GM21526 (cell line): ENCODE measurements around the gene CLEC2A.
A peak's percentile ranks its signal among the peaks of the same experiment; 100 is the strongest.
"Not testable (repeated sequence)": the region's sequence is repeated elsewhere in the genome, so short reads cannot be mapped to it uniquely, and the experiment has no call there.

ENCODE experiments used
- ATAC-seq: cut with Tn5 transposase; IDR thresholded peaks from one replicate; pipeline ENCODE4 v1.9.1; 2021; ENCODE audit warnings: moderate library complexity; ENCODE audit not compliant: unreplicated experiment, low FRiP score

CLEC2A gene

DNA sequence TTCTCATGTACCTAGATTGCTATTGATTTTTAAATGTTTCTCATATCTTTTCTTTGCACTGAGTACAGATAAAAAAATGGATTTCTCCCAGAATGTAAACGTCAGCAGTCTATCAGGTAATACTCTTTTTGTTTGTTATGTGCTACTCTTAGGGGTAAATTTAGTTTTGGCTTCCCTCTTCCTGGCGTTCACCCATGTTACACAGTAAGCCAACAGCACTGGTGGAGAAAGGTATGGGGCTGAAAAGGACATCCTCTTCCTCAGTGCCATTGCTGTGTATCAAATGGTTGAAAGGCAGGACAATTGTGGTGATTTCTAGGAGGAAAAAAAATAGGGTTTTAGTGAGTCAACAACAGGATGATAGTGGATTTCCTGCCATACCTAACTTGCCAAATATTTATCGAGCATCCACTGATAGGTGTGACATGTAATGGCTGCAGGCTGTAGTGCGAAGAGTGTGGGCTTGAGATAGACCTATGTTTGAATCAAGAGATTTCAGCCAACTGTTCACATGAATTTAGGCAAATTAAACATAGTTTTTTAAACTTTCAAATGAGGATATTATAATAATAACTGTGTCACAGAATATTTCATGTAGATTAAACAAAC lies 43.4 kb downstream of the CLEC2A start:
- no peak for ATAC-seq

DNA sequence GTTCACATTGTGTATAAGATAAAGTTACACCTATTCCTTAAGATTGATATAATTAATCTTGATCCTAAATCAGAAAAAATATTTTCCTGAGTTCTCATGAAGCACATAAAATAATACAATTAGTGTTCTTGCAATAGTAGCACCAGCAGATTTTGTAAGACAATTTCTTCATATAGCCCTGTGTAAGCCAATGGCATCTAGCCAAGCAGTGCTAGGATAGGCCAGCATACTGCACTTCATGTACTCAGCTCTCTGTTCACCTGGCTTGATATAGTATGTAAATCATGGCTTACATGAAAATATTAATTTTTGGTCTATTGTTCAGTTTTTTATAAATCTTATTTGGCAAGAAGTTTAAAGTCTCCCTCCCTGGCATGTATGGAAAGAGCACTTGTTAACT lies 49.0 kb downstream of the CLEC2A start:
- ATAC-seq, result no peak

DNA sequence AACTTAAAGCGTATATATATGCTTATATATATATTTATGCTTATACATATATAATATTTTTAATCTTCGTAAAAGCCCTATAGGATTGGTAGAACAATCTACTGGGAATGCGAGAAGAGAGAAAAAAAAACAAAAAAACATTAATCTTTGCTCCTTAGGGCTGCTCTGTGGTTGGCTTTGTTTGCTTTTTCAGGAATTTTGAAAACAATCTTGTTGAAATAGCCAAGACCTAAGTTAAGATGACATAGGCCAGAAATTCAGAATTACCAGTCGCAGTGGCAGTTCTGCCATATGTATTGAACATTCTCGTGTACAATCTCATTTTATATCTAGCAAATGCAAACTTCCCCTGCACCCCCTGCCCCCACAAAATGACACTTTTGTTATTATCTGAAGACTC lies 50.2 kb downstream of the CLEC2A start:
- no peak for ATAC-seq

GRCh38 chr12:9881246-9881645 lies 50.9 kb downstream of the CLEC2A start, which contains the start of gene KLRF2:
Gene KLRF2 (plus strand): TSS chr12:9881489. CDS start chr12:9881596, 107 bp downstream.
- no peak for ATAC-seq

GRCh38 chr12:9880532-9881078 lies 51.6 kb downstream of the CLEC2A start:
- no peak for ATAC-seq

GRCh38 chr12:9876120-9876519 lies 56.0 kb downstream of the CLEC2A start:
- not testable (repeated sequence) for ATAC-seq

DNA sequence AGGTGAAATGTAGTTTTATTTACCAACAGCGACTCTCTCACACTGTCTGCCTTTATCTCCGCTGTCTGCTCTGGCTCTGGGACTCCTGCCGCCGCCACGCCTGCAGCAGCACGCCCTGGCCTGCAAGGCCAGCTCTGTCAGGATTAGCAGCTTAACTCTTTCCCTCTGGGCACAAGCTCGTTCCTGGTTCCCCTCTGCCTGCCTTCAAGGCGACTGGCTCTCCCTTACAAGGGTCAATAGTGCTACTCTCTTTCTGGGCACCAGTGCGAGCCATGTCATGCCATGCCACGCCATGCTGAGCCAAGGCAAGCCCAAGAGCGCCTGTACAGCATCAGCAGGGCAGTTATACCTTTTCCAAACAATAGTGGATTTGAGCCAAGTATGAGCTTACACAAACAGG lies 59.4 kb downstream of the CLEC2A start:
- ATAC-seq, result no peak

DNA sequence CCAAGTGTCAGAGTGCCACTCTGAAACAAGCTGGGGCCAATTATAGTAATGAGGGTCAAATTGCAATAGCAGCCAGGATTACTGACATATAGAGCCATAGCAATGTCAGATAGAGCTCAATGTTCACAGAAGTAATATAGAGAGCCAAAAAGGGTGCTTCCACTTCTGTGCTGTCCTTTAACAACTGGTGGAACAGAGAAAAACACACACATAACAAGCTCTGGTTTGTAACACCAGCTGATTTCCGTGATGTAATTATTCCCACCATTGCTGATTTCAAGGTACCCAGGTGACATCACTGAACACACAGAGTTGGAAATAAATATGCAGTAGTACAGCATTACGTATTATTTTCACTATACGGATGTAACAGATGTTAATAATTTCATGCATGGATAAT lies 60.0 kb downstream of the CLEC2A start:
- ATAC-seq, result no peak

- ATAC-seq, result no peak
Observed at GRCh38 chr12:9870286-9870866, 61.8 kb downstream of the CLEC2A start.

- ATAC-seq, result peak; percentile 41
Observed at GRCh38 chr12:9869307-9870161, 62.6 kb downstream of the CLEC2A start, which contains the start of gene CLEC2B. Gene CLEC2B (minus strand): TSS chr12:9869354.

- ATAC-seq, result no peak
Observed at GRCh38 chr12:9868951-9869306, 63.2 kb downstream of the CLEC2A start.

GRCh38 chr12:9868311-9868801 lies 63.8 kb downstream of the CLEC2A start:
- no peak for ATAC-seq

- no peak for ATAC-seq
Observed at GRCh38 chr12:9867531-9867930, 64.6 kb downstream of the CLEC2A start.

- ATAC-seq, result no peak
Observed at GRCh38 chr12:9866860-9867269, 65.3 kb downstream of the CLEC2A start.

DNA sequence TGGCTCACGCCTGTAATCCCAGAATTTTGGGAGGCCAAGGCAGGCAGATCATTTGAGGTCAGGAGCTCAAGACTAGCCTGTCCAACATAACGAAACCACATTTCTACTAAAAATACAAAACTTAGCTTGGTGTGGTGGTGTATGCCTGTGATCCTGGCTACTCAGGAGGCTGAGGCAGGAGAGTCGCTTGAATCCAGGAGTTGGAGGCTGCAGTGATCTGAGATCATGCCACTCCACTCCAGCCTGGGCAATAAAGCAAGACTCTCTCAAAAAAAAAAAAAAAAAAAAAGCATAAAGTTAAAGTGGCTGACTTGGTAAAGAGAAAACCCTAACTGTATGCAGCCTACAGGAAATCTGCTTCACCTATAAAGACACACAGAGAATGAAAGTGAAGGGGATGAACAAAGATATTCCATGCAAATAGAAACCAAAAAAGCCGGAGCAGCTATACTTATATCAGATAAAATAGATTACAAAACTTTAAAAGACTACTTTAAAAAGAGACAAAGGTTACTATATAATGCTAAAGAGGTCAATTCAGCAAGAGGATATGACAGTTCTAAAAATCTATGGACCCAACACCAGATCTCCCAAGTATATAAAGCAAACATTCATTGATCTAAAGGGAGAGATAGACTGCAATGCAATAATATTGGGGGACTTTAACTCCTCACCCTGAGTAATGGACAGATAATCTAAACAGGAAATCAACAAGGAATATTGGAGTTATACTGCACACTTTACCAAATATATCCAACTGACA lies 67.1 kb downstream of the CLEC2A start:
- no peak for ATAC-seq
